HCT116 (cell line): Measurements from ENCODE around the gene CDC42BPA. TPM values are rescaled to one million over a fixed set of nuclear protein-coding genes. Genes with fewer than 3 reads are reported as not detected.

Source experiments
- ATAC-seq: fragments of 200-7000 bp; cut with Tn5 transposase; 2 replicates; pipeline ENCODE4 v1.9.1; 2020; ENCODE audit warnings: mild to moderate bottlenecking, moderate library complexity
- BruUV-seq: library from RNA; stranded (reverse); fragments of 400-500 nt; replicated peaks from 2 replicates; lab custom pipeline; 2021; lab: Mats Ljungman, UMichigan
- CTCF ChIA-PET: fragments of 300-600 bp; sonication (Branson Sonifier 250); formaldehyde crosslinking; loops from one replicate; lab custom pipeline; 2021; ENCODE audit warnings: antibody characterized with exemption; lab: Charles Lee
- POLR2A ChIA-PET: fragments of 300-600, 350-600 bp; sonication (Branson Sonifier 250); formaldehyde crosslinking; loops from one replicate; lab custom pipeline; 2021; ENCODE audit warnings: antibody characterized with exemption; lab: Charles Lee
- RAD21 ChIA-PET, 2 experiments: fragments of 300-600 bp; sonication (Branson Sonifier 250); formaldehyde crosslinking; loops; one replicate each; lab custom pipeline; 2023; ENCODE audit warnings: low total read pairs in 2 of 2; ENCODE audit not compliant: uncharacterized antibody in 2 of 2, unreplicated experiment in 2 of 2, low non-redundant PET in 1 of 2; lab: Charles Lee
- DNase-seq: peaks from one replicate; pipeline ENCODE4 v3.0.0-alpha.2; 2010; ENCODE audit warnings: low read depth, low spot score
- H2AFZ ChIP-seq: fragments of 200-600 bp; shearing (Covaris generic), sonication (generic); 2 replicates; pipeline ENCODE4 v1.6.1; 2017; ENCODE audit warnings: low read depth, mixed run types, mixed read lengths, antibody characterized with exemption, low read length; ENCODE audit not compliant: poor library complexity, severe bottlenecking
- H3K27ac ChIP-seq: 2 replicates; pipeline ENCODE4 v1.5.1; 2012; ENCODE audit warnings: low read depth, low read length
- H3K27me3 ChIP-seq: fragments of 200-600 bp; sonication (generic); 2 replicates; pipeline ENCODE4 v1.6.1; 2016; ENCODE audit warnings: mixed run types, low read length, mixed read lengths; ENCODE audit not compliant: insufficient read depth
- H3K36me3 ChIP-seq, 2 experiments: fragments of 200-500 bp in 1 of 2; fragments of 200-600 bp in 1 of 2; sonication (Bioruptor generic) in 1 of 2; sonication (generic) in 1 of 2; 2 replicates each; pipeline versions ENCODE4 v1.5.1 to v1.6.1; 2014 to 2016; ENCODE audit warnings: low read length in 2 of 2, inconsistent platforms in 1 of 2, mixed read lengths in 1 of 2, mixed run types in 1 of 2; ENCODE audit not compliant: insufficient read depth in 2 of 2, control insufficient read depth in 1 of 2
- H3K4me1 ChIP-seq, 2 experiments: fragments of 200-600 bp in 1 of 2; sonication (generic) in 1 of 2; 2 replicates each; pipeline versions ENCODE4 v1.5.1 to v1.6.1; 2012 to 2017; ENCODE audit warnings: low read length in 2 of 2, inconsistent platforms in 1 of 2, mild to moderate bottlenecking in 1 of 2, mixed read lengths in 1 of 2, mixed run types in 1 of 2, moderate library complexity in 1 of 2; ENCODE audit not compliant: insufficient read depth in 2 of 2, control insufficient read depth in 1 of 2
- H3K4me2 ChIP-seq: fragments of 200-600 bp; sonication (generic); 2 replicates; pipeline ENCODE4 v1.6.1; 2017; ENCODE audit warnings: mixed run types, low read length, mixed read lengths
- H3K4me3 ChIP-seq, 2 experiments: fragments of 200-600 bp in 1 of 2; sonication (generic) in 1 of 2; replicated peaks in 1 of 2; 2 replicates each; pipeline ENCODE4 v1.5.1; 2011 to 2016; ENCODE audit warnings: low read length in 2 of 2, control low read depth in 1 of 2, low read depth in 1 of 2, mild to moderate bottlenecking in 1 of 2, mixed read lengths in 1 of 2, mixed run types in 1 of 2
- H3K79me2 ChIP-seq: fragments of 200-600 bp; sonication (generic); 2 replicates; pipeline ENCODE4 v1.6.1; 2017; ENCODE audit warnings: mild to moderate bottlenecking, mixed run types, low read length, moderate library complexity, mixed read lengths; ENCODE audit not compliant: insufficient read depth
- H3K9ac ChIP-seq: fragments of 200-600 bp; sonication (generic); 2 replicates; pipeline ENCODE4 v1.6.1; 2016; ENCODE audit warnings: low read length, mixed read lengths
- H3K9me2 ChIP-seq: fragments of 200-600 bp; sonication (generic), shearing (Covaris generic); 2 replicates; pipeline ENCODE4 v1.6.1; 2017; ENCODE audit warnings: mixed run types, mild to moderate bottlenecking, moderate library complexity; ENCODE audit not compliant: insufficient read depth
- H3K9me3 ChIP-seq, 2 experiments: fragments of 200-500 bp in 1 of 2; fragments of 200-600 bp in 1 of 2; sonication (Bioruptor generic) in 1 of 2; sonication (generic) in 1 of 2; 2 replicates each; pipeline ENCODE4 v1.6.1; 2014 to 2017; ENCODE audit warnings: low read length in 2 of 2, mixed read lengths in 2 of 2, inconsistent platforms in 1 of 2, low read depth in 1 of 2, mild to moderate bottlenecking in 1 of 2, mixed run types in 1 of 2, moderate library complexity in 1 of 2; ENCODE audit not compliant: control insufficient read depth in 1 of 2, insufficient read depth in 1 of 2
- H4K20me1 ChIP-seq: fragments of 200-600 bp; sonication (generic), shearing (Covaris generic); 2 replicates; pipeline ENCODE4 v1.6.1; 2017; ENCODE audit warnings: mixed run types, mild to moderate bottlenecking, moderate library complexity; ENCODE audit not compliant: insufficient read depth
- ATF3 ChIP-seq: IDR thresholded peaks from 2 replicates; pipeline ENCODE4 v1.6.1; 2012
- CTCF ChIP-seq, 3 experiments: fragments of 200-600 bp in 1 of 3; sonication (generic) in 1 of 3; IDR thresholded peaks in 2 of 3; conservative IDR thresholded peaks in 1 of 3; 2 replicates each; pipeline ENCODE4 v1.5.1; 2012 to 2017; ENCODE audit warnings: low read depth in 2 of 3, low read length in 2 of 3, antibody characterized with exemption in 1 of 3, borderline replicate concordance in 1 of 3, control low read depth in 1 of 3, mild to moderate bottlenecking in 1 of 3, mixed read lengths in 1 of 3, mixed run types in 1 of 3, moderate library complexity in 1 of 3; ENCODE audit not compliant: insufficient read depth in 1 of 3
- EGR1 ChIP-seq: IDR thresholded peaks from 2 replicates; pipeline ENCODE4 v1.6.1; 2012; ENCODE audit warnings: low read depth
- EZH2 ChIP-seq: fragments of 200-600 bp; sonication (generic); IDR thresholded peaks from 2 replicates; pipeline ENCODE4 v1.6.1; 2017; ENCODE audit warnings: antibody characterized with exemption, mixed run types
- JUND ChIP-seq: IDR thresholded peaks from 2 replicates; pipeline ENCODE4 v1.6.1; 2012
- POLR2AphosphoS5 ChIP-seq: IDR thresholded peaks from 2 replicates; pipeline ENCODE4 v1.6.1; 2011; ENCODE audit warnings: mild to moderate bottlenecking, low read depth, low read length, moderate library complexity
- RAD21 ChIP-seq: IDR thresholded peaks from 2 replicates; pipeline ENCODE4 v1.6.1; 2012; ENCODE audit warnings: low read depth, mild to moderate bottlenecking
- REST ChIP-seq: IDR thresholded peaks from 2 replicates; pipeline ENCODE4 v1.6.1; 2012; ENCODE audit warnings: low read depth
- SP1 ChIP-seq: IDR thresholded peaks from 2 replicates; pipeline ENCODE4 v1.6.1; 2012; ENCODE audit warnings: low read depth
- SRF ChIP-seq: IDR thresholded peaks from 2 replicates; pipeline ENCODE4 v1.6.1; 2012; ENCODE audit warnings: low read depth
- ZBTB33 ChIP-seq: IDR thresholded peaks from 2 replicates; pipeline ENCODE4 v1.6.1; 2011; ENCODE audit warnings: mild to moderate bottlenecking, low read length, moderate library complexity; ENCODE audit not compliant: insufficient replicate concordance; ENCODE audit errors: extremely low read depth
- ZNF274 ChIP-seq: fragments of 200-500 bp; sonication (Bioruptor generic); IDR thresholded peaks from 2 replicates; pipeline ENCODE4 v1.6.1; 2014; ENCODE audit warnings: mild to moderate bottlenecking, low read depth, low read length, inconsistent platforms
- intact Hi-C: fragments of 100-400 bp; cut with micrococcal nuclease; formaldehyde crosslinking; loops from 2 replicates; pipeline ENCODE4 v1.10.0; 2022
- total RNA-seq: library from RNA; stranded (reverse); gene quantifications from one replicate; pipeline ENCODE4 v1.2.1, GENCODE V29; 2021; ENCODE audit not compliant: unreplicated experiment

Gene CDC42BPA
- total RNA-seq, 1 experiment from 2014 or later, result 44.0 TPM

GRCh38 chr1:227328405-227329019, 10.2 kb upstream of the CDC42BPA start:
- DNase-seq, result no peak
- H3K36me3 ChIP-seq, result no peaks in the 10 kb centered on the region
- ChIA-PET CTCF (no interaction called here), RAD21 (no interaction called here), POLR2A (no interaction called here)
- H3K4me3 ChIP-seq, result no peak overlapping the region
- TF ChIP-seq JUND, result no peak
- no peak for TF ChIP-seq EGR1
- no peak for TF ChIP-seq POLR2AphosphoS5
- TF ChIP-seq ZNF274, result no peak
- TF ChIP-seq EZH2, result no peak
- no peaks in the 10 kb centered on the region for H4K20me1 ChIP-seq
- H3K79me2 ChIP-seq, result no peaks in the 10 kb centered on the region
- H3K9me3 ChIP-seq, result no peaks in the 10 kb centered on the region
- ATAC-seq, result no peak
- H3K9ac ChIP-seq, result no peak overlapping the region
- intact Hi-C loops, result no loop called here
- no peaks in the 10 kb centered on the region for H3K27me3 ChIP-seq
- no peaks in the 10 kb centered on the region for H3K9me2 ChIP-seq
- no peak overlapping the region for H3K4me2 ChIP-seq
- BruUV-seq, result no TSS peak
- H2AFZ ChIP-seq, result no peak overlapping the region
- no peak overlapping the region for H3K27ac ChIP-seq
- H3K4me1 ChIP-seq, result peaks cover 0 to 6% of the 10 kb centered on the region in 2 experiments; a peak in 2 of 4 replicates

- CTCF ChIA-PET, result no interaction called here
- no peak overlapping the region for H2AFZ ChIP-seq
- no TSS peak for BruUV-seq
- POLR2A ChIA-PET, result no interaction called here
- H3K4me3 ChIP-seq, result no peak overlapping the region
- no peak overlapping the region for H3K4me2 ChIP-seq
- ATAC-seq (no peak), DNase-seq (no peak)
- H4K20me1 ChIP-seq, result no peaks in the 10 kb centered on the region
- no peaks in the 10 kb centered on the region for H3K9me2 ChIP-seq
- no peak overlapping the region for H3K27ac ChIP-seq
- intact Hi-C loops, result no loop called here
- no peak overlapping the region for H3K9ac ChIP-seq
- H3K4me1 ChIP-seq, result peaks cover 0 to 10% of the 10 kb centered on the region in 2 experiments; a peak in 2 of 4 replicates
- no peaks in the 10 kb centered on the region for H3K27me3 ChIP-seq
- H3K9me3 ChIP-seq, result no peaks in the 10 kb centered on the region
- H3K79me2 ChIP-seq, result no peaks in the 10 kb centered on the region
- no peaks in the 10 kb centered on the region for H3K36me3 ChIP-seq
- RAD21 ChIA-PET, result no interaction called here
- TF ChIP-seq CTCF (IDR thresholded peaks at IDR 0.05 in 2 of 3, conservative IDR thresholded peaks at IDR 0.05 in 1 of 3; ENCODE audit: borderline replicate concordance in 1 of 3, insufficient read depth in 1 of 3, low read depth in 2 of 3, low read length in 2 of 3) (no peak), JUND (no peak), SRF (no peak), REST (no peak), ATF3 (no peak), ZBTB33 (no peak), RAD21 (no peak), SP1 (no peak)
Observed at GRCh38 chr1:227325156-227325555, 6.9 kb upstream of the CDC42BPA start.
